Measurements from ENCODE around the gene FAM180A.

FAM180A gene

DNA sequence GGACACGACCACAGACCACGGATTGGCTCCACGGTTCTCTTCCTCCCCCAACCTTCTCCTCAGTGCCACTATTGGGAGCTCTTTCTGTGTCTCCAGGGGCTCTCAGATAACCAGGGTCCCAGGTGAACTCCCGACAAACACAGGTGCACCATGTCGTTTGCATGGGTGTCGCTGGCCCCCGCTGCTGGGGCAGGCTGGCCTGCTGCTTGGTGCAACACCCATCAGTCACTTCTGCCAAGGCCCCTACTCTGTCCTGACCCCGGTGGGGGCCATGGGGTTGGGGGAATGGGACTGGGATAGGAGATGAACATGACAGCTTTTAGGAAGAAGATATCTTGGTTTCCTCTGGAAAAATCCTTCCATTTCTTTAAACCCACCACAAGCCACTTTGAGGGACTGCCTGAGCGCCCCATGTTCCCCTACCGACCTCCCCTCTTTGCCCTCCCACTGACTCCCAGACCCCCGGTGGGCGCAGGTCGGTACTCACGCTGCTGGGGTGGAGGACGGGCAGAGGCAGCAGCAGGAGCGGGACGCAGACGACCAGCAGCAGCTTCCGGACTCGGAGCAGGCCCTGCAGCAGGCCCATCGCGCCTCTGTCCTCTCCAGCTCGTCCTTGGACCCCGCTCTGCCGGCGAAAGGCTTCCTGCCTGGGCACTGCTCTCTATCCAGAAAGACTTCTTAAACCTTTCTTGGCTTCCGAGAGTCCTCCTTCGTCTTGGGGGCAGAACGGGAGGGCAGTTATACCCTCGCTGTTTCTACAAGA, 21.5 kb downstream of the FAM180A start:
- DNase-seq (ENCODE audit: low spot score): no peak
- TF ChIP-seq CTCF (IDR thresholded peaks at IDR 0.05; ENCODE audit: extremely low read depth, insufficient read depth, missing control alignments): no peak
- in situ Hi-C loops (cut with MboI; ENCODE audit: low pct_unique_long_range_greater_than_20kb, low sequenced_read_pairs, unreplicated experiment): no loop called here

DNA sequence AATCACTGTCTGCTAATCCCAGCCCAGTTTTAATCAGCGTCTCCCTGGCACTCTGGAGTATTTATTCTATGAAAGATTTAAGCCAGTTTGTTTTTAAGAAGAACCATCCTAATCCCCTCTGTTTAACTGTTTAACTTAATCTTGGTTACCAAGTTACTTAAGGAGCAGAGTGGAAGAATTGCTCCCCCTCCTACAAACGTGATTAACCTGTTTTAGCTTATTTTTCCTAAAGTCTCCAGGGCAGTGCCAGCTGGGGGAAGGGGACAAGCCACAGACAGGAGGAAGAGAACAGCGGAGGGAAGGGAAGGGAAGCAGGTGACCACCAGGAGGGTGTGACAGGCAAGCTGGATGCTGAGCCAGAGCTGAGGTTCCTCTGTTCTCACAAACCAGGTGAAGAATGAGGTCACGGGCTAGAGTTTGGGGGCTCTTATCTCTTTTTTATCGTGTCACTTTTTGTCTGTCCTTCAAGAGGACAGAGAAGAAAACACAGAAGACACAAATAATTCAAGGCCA, 22.3 kb downstream of the FAM180A start:
- no peak for TF ChIP-seq CTCF (IDR thresholded peaks at IDR 0.05; ENCODE audit: extremely low read depth, insufficient read depth, missing control alignments)
- in situ Hi-C loops (cut with MboI; ENCODE audit: low pct_unique_long_range_greater_than_20kb, low sequenced_read_pairs, unreplicated experiment): no loop called here
- no peak for DNase-seq (ENCODE audit: low spot score)

GRCh38 chr7:135723411-135723810, 25.2 kb downstream of the FAM180A start:
- no peak for DNase-seq (ENCODE audit: low spot score)
- in situ Hi-C loops (cut with MboI; ENCODE audit: low pct_unique_long_range_greater_than_20kb, low sequenced_read_pairs, unreplicated experiment): no loop called here
- no peak for TF ChIP-seq CTCF (IDR thresholded peaks at IDR 0.05; ENCODE audit: extremely low read depth, insufficient read depth, missing control alignments)

GRCh38 chr7:135721198-135721820, 27.3 kb downstream of the FAM180A start:
- in situ Hi-C loops (cut with MboI; ENCODE audit: low pct_unique_long_range_greater_than_20kb, low sequenced_read_pairs, unreplicated experiment): no loop called here
- TF ChIP-seq CTCF (IDR thresholded peaks at IDR 0.05; ENCODE audit: extremely low read depth, insufficient read depth, missing control alignments): no peak
- no peak for DNase-seq (ENCODE audit: low spot score)

DNA sequence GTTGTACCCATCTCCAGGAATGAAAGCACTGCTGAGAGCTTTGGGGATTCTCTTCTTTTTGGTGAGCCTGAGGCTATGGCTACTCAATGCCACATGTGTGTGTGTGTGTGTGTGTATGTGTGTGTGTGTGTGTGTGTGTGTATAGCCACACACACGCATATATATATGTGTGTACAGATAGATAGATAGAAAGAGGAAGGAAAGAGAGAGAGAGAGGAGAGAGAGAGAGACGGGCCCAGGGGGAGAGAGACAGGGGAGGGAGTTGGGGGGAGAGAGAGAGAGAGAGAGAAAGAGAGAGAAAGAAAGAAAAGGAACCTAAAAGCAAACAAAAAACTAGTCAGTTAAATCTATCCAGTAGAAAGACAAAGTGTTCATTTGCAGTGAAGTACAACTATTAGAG, 28.9 kb downstream of the FAM180A start:
- DNase-seq (ENCODE audit: low spot score): no peak
- in situ Hi-C loops (cut with MboI; ENCODE audit: low pct_unique_long_range_greater_than_20kb, low sequenced_read_pairs, unreplicated experiment): no loop called here
- no peak for TF ChIP-seq CTCF (IDR thresholded peaks at IDR 0.05; ENCODE audit: extremely low read depth, insufficient read depth, missing control alignments)

GRCh38 chr7:135718794-135719437, 29.7 kb downstream of the FAM180A start:
- TF ChIP-seq CTCF (IDR thresholded peaks at IDR 0.05; ENCODE audit: extremely low read depth, insufficient read depth, missing control alignments): no peak
- DNase-seq (ENCODE audit: low spot score): no peak
- in situ Hi-C loops (cut with MboI; ENCODE audit: low pct_unique_long_range_greater_than_20kb, low sequenced_read_pairs, unreplicated experiment): no loop called here

Measured in GM13977 (cell line).